Purkinje cell (primary cell): ENCODE measurements around the gene HMGCS2. TPM values are rescaled to one million over a fixed set of nuclear protein-coding genes. Genes with fewer than 3 reads are reported as not detected.

Experiments used
- polyA plus RNA-seq: library from polyadenylated mRNA; unstranded; fragments of >200 nt; fragmentation: Nextera tagmentation; gene quantifications from 2 replicates; pipeline ENCODE4 v1.2.1, GENCODE V29; 2014

HMGCS2 gene
- not detected in 2 replicates for polyA plus RNA-seq

GRCh38 chr1:119768778-119769177, at the start of gene HMGCS2:
HMGCS2 (minus strand) TSS chr1:119768905; CDS start chr1:119768844, 61 bp downstream.

GRCh38 chr1:119811387-119811786, 42.7 kb upstream of the HMGCS2 start, which contains the start of gene REG4:
REG4 (minus strand) TSS chr1:119811460; CDS start chr1:119808769, 2,691 bp downstream.

GRCh38 chr1:119711804-119712341, 56.8 kb downstream of the HMGCS2 start, which contains the start of gene PHGDH:
PHGDH (plus strand) TSS chr1:119711934; CDS start chr1:119712023, 89 bp downstream.

Other genes with a start within 250 kb of the HMGCS2 start
- gene ZNF697, start 120.6 kb downstream of the HMGCS2 start, polyA plus RNA-seq = 1.8 and 4.8 TPM in 2 replicates
- gene PHGDH, start 57.0 kb downstream of the HMGCS2 start, polyA plus RNA-seq = 14.8 and 21.3 TPM in 2 replicates
- gene REG4, start 42.6 kb upstream of the HMGCS2 start, polyA plus RNA-seq = not detected in 2 replicates
- not detected in 2 replicates for gene ADAM30, start 127.6 kb upstream of the HMGCS2 start, polyA plus RNA-seq